Activated CD4-positive, alpha-beta T cell treated with anti-CD3 and anti-CD28 coated beads for 4 hours (primary cell): ENCODE measurements around the gene PRRC2B.
"Not testable (repeated sequence)": the region's sequence is repeated elsewhere in the genome, so short reads cannot be mapped to it uniquely, and the experiment has no call there.

Experiments used
- DNase-seq, 2 donors: peaks; one replicate each; pipeline ENCODE4 v3.0.0-alpha.2; 2020

Gene PRRC2B

GRCh38 chr9:131393622-131394463 is at the start of gene PRRC2B:
TSS of gene PRRC2B (plus strand) at chr9:131394086. CDS start at chr9:131430145, 36,059 bp downstream.
- DNase-seq = peak; percentile 87

- DNase-seq = not testable (repeated sequence)
Observed at GRCh38 chr9:131344931-131345535, 48.9 kb upstream of the PRRC2B start.

- DNase-seq = no peak
Observed at GRCh38 chr9:131346559-131346958, 47.3 kb upstream of the PRRC2B start.

- no peak for DNase-seq
Observed at GRCh38 chr9:131347376-131348020, 46.4 kb upstream of the PRRC2B start.

- no peak for DNase-seq
Observed at GRCh38 chr9:131348631-131349521, 45.0 kb upstream of the PRRC2B start.

GRCh38 chr9:131349522-131349880 is 44.4 kb upstream of the PRRC2B start:
- DNase-seq = no peak

GRCh38 chr9:131349881-131350563 is 43.9 kb upstream of the PRRC2B start:
- DNase-seq = peak; percentile 87

- DNase-seq = not testable (repeated sequence)
Observed at GRCh38 chr9:131356479-131356878, 37.4 kb upstream of the PRRC2B start.

- no peak for DNase-seq
Observed at GRCh38 chr9:131358556-131358955, 35.3 kb upstream of the PRRC2B start.

- DNase-seq = no peak
Observed at GRCh38 chr9:131361202-131361833, 32.6 kb upstream of the PRRC2B start.

GRCh38 chr9:131365546-131365945 is 28.3 kb upstream of the PRRC2B start:
- no peak for DNase-seq

- DNase-seq = no peak
Observed at GRCh38 chr9:131366761-131367401, 27.0 kb upstream of the PRRC2B start.

- DNase-seq = no peak
Observed at GRCh38 chr9:131367450-131367849, 26.4 kb upstream of the PRRC2B start.

GRCh38 chr9:131370638-131371037 is 23.2 kb upstream of the PRRC2B start:
- DNase-seq = no peak

GRCh38 chr9:131372599-131372973 is 21.3 kb upstream of the PRRC2B start:
- not testable (repeated sequence) for DNase-seq

GRCh38 chr9:131374638-131375037 is 19.2 kb upstream of the PRRC2B start:
- not testable (repeated sequence) for DNase-seq

GRCh38 chr9:131379056-131379455 is 14.8 kb upstream of the PRRC2B start:
- no peak for DNase-seq

GRCh38 chr9:131382850-131383729 is 10.8 kb upstream of the PRRC2B start:
- DNase-seq = no peak

GRCh38 chr9:131385296-131385695 is 8.6 kb upstream of the PRRC2B start:
- no peak for DNase-seq

- no peak for DNase-seq
Observed at GRCh38 chr9:131386281-131386680, 7.6 kb upstream of the PRRC2B start.
